ENCODE measurements around the gene DCDC2B.
A peak's percentile ranks its signal among the peaks of the same experiment; 100 is the strongest.

DCDC2B gene

GRCh38 chr1:32197074-32197473 is 11.8 kb upstream of the DCDC2B start:
- DNase-seq: no peak

- DNase-seq: no peak
Observed at GRCh38 chr1:32197837-32198236, 11.1 kb upstream of the DCDC2B start.

GRCh38 chr1:32198237-32199042 is 10.4 kb upstream of the DCDC2B start:
- no peak for DNase-seq

DNA sequence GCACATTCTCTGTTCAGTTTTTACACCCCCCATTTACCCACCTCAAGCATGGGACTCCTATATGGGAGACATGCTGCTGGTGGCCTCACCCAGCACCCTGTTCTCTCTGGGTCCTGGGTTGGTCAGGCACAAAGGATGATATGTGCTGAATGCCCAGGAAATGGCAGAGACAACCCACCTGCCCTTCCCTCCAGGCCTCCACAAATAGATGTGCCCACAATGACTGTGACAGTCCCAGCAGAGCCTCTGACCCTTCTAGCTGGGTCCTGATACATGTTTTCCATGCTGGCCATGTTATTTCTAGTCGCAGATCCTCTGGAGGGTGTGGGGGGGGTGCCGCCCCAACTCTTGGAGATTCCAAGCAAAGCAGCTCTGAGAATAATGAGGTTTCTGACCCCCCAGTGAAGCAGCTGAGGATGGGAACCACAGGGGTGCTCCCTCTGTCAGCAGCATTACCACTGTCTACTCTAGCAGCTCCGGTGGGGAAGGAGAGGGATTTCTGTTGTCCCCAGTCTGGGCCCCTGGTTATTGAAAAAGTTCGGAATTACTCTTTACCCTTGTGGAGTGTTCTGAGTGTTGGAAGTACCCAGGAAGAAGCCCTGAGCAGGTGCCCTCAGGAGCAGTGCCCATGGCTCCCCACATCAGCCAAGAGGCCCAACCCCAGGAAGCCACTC is 9.7 kb upstream of the DCDC2B start:
- no peak for DNase-seq

DNA sequence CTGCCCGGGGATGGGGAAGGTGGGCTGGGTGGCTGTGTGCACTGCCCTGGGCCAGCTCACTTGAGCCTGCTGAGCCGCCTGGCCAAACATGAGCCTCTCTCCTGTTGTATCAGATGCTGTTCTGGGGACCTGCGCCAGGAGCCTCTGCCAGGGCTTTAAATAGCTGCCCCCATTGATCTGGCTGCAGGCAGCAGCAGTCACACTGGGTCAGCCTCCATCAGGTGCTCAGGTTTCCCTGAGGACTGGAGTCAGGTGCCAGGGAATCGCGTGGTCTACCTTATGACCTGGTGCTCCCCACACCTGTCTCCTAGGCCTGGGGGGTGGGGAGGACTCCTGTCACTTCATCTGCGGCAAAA is 9.2 kb upstream of the DCDC2B start:
- DNase-seq: no peak

DNA sequence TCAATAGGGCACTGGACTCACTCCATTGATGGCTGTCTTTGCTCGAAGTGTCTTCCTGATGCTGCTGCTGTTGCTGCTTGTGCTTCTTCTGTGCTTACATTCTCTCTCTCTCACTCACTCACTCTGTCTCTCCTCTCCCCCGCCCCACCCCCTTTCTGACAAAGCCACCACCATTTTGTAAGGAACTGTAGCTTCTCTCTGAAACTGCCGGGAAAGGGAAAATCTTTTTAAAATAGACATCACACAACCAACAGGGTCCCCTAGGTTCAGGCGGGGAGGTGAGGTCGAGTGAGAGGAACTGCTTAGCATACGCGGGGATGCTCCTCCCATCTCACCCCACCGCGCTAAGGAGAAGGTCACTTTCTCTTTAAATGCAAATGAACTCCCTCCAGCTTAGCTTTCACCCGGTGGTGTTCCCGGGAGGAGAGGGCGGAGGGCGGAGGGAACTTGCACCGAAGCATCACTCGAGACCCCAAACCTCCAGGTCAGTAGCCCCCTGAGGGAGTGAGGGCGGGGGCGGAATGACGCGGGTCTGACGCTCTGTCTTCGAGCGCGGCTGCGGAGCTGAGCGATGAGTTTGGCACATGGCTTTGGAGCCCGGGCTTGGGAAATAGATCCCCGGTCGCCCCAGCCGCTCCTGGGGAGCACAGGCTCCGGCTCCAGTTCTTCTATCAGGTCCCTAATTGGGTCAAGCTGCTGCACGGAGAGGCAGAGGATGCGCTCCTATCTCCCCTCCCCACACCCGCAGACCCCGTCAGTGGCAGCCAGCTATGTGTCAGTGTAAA is 8.5 kb upstream of the DCDC2B start, which contains the start of gene CCDC28B:
CCDC28B (plus strand) TSS at position 370 of the 785 bp plus-strand sequence. CDS start 1,341 bp downstream, outside the sequence.
- DNase-seq: peak; percentile 87

- DNase-seq: peak; percentile 79
Observed at GRCh38 chr1:32201011-32201855, 7.7 kb upstream of the DCDC2B start.

DNA sequence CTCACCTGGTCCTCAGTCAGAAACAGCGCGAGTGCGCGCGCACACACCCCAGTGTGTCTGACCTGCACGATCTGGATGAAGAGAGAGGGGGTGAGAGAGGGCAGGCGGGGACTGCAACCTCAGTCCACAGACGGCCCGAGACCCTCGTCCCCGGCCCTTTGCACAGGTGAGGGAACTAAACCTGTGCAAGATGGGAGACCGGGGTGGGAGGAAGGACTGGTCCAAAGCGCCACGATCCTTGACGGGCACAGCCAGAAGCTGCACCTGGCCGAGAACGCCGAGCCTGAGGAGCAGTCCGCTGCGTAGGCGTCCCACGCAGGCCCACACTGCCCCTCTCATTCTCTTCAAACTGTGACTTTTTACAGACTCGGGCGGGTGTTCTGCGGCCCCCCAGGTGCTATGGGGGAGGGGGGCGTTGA is 3.9 kb upstream of the DCDC2B start:
- no peak for DNase-seq

- DNase-seq: peak; percentile 90
Observed at GRCh38 chr1:32205401-32206370, 3.2 kb upstream of the DCDC2B start, which contains the start of gene IQCC. Gene IQCC (plus strand): TSS chr1:32205671. CDS start chr1:32205682, 11 bp downstream.

DNA sequence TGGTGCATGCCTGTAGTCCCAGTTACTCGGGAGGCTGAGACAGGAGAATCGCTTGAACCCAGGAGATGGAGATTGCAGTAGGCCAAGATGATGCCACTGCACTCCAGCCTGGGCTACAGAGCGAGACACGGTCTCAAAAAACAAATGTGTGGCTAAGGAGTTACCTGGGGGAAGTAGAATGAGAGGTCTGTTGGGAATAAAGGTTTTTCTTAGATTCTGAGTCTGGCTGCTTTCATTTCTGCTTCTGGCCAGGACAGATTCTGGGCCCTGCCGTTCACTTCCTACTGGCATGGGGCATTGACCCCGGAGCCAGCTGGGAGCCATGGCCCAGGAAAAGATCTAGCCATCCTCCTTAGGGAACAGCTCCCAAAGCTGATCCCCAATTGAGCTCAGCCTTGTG is 420 bp upstream of the DCDC2B start:
- DNase-seq: no peak

DNA sequence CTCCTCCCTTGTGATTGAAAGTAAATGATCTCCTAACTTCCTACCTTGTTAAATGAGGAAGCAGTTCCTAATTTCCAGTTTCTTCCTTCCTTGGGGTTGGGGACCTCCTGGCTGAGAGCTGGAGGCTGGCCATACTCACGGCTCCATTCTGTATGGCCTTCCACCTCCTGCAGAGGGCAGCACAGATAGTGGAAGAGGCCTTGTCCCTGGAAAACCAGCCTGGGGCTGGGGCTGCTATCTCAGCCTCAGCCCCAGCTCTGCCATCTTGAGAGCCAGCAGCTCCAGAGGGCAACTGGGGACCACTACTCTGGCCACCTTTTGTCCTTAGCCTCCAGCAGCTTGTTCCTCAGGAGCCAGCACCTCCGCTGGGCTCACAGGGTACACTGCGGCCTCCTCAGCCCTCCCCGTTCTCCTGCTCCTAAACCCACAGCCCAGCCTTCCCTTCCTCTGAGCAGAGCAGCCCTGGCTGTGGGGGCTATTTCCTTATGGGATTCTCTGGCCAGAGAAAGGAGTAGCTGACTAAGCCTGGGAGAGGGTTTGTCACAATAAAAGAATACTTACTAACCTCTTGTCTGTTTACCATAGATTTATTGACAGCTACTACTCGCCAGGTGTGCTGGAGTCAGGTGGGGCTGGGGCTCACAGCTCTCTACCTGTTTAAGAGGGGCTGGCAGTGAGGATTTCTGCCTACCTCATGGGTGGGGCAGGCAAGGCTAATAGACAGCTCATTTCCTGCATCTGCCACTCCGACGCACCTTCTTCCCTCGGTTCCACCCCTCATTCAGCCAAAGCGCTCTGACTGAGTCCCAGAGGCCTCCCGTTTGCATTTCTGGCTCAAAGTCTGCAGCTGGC is 7.0 kb downstream of the DCDC2B start:
- peak; percentile 70 for DNase-seq

DNA sequence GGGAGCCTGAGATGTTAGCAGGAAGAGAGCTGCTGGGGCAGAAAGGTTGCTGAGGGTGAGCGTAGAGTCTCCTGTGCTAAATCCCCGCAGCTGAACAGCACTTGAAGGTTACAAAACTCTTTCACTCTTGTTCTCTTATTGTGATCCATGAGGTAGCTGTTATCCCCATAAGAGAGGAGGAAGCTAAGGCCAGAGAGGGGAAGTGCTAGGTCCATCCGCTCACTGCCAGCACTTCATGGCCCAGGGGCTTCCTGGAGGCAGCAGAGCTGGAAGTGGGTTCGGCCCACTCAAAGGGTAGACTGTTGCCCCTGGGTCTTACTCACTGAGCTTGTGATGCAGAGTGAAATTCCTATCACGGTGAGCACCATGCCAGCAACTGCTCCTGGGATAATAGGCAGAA is 7.7 kb downstream of the DCDC2B start:
- no peak for DNase-seq

- no peak for DNase-seq
Observed at GRCh38 chr1:32219022-32219421, 10.1 kb downstream of the DCDC2B start.

DNA sequence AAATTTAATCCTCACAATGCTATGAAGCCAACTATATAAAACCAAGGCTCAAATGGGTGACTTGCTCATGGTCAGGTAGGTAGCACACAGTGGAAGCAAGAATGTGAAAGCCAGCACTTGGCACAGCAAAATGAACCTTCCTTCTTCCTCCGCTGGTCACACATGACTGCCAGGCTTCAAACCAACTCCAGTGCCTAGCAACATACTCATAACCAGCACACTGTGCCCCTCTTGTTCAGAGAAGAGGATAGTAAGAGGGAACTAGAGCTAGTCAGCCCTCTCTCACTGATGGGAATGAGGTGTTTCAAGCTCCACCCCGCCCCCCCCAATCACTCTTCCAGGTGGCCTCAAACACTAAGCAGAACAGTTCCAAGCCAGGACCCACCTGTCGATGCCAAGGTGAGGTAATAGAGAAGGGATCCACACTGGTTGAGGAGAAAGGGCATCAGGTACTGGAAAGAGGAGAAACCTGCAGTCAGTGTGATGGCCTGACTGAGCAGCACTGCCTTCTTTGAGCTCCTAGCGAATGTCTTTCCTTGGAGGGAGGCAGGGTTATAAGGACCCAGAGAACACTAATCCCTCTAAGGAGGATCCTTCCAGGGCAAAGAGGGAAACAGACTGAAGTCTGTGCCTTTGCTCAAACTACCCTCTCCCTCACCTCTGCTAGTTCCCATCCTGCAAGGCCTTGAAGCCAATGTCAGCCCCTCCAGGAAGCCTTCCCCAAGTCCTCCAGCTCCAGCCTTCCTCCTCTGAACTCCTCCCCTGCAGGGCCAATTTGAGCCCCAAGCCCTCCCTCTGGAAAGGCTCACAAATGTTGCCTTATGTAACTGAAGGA is 12.1 kb downstream of the DCDC2B start:
- no peak for DNase-seq

DNA sequence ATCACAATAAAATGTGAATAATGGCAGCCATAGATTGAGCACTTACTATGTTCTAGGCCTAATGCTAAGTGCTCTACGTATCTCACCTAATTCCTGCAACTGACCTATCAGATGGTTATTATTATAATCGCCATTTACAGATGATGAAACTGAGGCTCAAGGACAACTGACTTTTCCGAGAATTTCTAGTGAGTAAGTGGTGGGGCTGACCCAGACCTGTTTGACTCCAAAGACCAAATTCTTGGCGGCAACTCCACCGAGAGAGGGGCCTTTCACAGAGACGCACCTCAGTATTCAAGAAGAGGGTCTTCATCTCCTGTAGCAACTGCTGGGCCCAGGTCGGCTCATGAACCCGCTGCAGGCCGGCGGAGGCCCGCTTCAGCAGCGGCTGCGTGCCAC is 12.7 kb downstream of the DCDC2B start:
- DNase-seq: no peak

GRCh38 chr1:32221980-32222755 is 13.3 kb downstream of the DCDC2B start, which contains the start of the genes EIF3I and TMEM234:
Gene EIF3I (plus strand): TSS chr1:32222407. CDS start chr1:32222442, 35 bp downstream.
Gene TMEM234 (minus strand): TSS chr1:32222353. CDS start chr1:32222322, 31 bp downstream.
- peak; percentile 94 for DNase-seq

GRCh38 chr1:32223683-32224082 is 14.8 kb downstream of the DCDC2B start:
- no peak for DNase-seq

- no peak for DNase-seq
Observed at GRCh38 chr1:32224285-32224684, 15.4 kb downstream of the DCDC2B start.

Measured in right forelimb (tissue), 1 donor.